DMS79 (cell line): Measurements from ENCODE around the gene FAF2.

Source experiments
- DNase-seq: peaks from one replicate; lab custom pipeline; 2025; lab: John Stamatoyannopoulos, UW

FAF2 gene

GRCh38 chr5:176507911-176508310, 59.7 kb downstream of the FAF2 start:
- no peak for DNase-seq

GRCh38 chr5:176508603-176509002, 60.4 kb downstream of the FAF2 start:
- no peak for DNase-seq

- no peak for DNase-seq
Measured at GRCh38 chr5:176513788-176514187, 65.6 kb downstream of the FAF2 start.

- no peak for DNase-seq
Measured at GRCh38 chr5:176514244-176514950, 66.2 kb downstream of the FAF2 start.

GRCh38 chr5:176515396-176515795, 67.2 kb downstream of the FAF2 start:
- DNase-seq: no peak

- DNase-seq: no peak
Measured at GRCh38 chr5:176517053-176517661, 69.0 kb downstream of the FAF2 start.

- no peak for DNase-seq
Measured at GRCh38 chr5:176519810-176520720, 71.9 kb downstream of the FAF2 start.

- no peak for DNase-seq
Measured at GRCh38 chr5:176521286-176521685, 73.1 kb downstream of the FAF2 start.

- DNase-seq: no peak
Measured at GRCh38 chr5:176521699-176522263, 73.6 kb downstream of the FAF2 start.

GRCh38 chr5:176524138-176524537, 76.0 kb downstream of the FAF2 start:
- no peak for DNase-seq

GRCh38 chr5:176524987-176525386, 76.8 kb downstream of the FAF2 start:
- DNase-seq: no peak

- no peak for DNase-seq
Measured at GRCh38 chr5:176525677-176526076, 77.5 kb downstream of the FAF2 start.

GRCh38 chr5:176526462-176526861, 78.3 kb downstream of the FAF2 start:
- DNase-seq: no peak

GRCh38 chr5:176527246-176528222, 79.3 kb downstream of the FAF2 start:
- no peak for DNase-seq

- DNase-seq: no peak
Measured at GRCh38 chr5:176528301-176528700, 80.1 kb downstream of the FAF2 start.

GRCh38 chr5:176528761-176529115, 80.6 kb downstream of the FAF2 start:
- DNase-seq: no peak

- DNase-seq: no peak
Measured at GRCh38 chr5:176529116-176529740, 81.0 kb downstream of the FAF2 start.

GRCh38 chr5:176529741-176530141, 81.6 kb downstream of the FAF2 start:
- DNase-seq: no peak

GRCh38 chr5:176530393-176530982, 82.3 kb downstream of the FAF2 start:
- no peak for DNase-seq
